B cell (primary cell): Measurements from ENCODE around the gene S100A14. TPM values are rescaled to one million over a fixed set of nuclear protein-coding genes. Genes with fewer than 3 reads are reported as not detected.

Source experiments
- ATAC-seq: fragments of 200-7000 bp; cut with Tn5 transposase; one replicate; pipeline ENCODE4 v1.10.0; 2021; ENCODE audit warnings: low read depth, mild to moderate bottlenecking, moderate number of reproducible peaks, moderate library complexity
- CTCF ChIA-PET: fragments of 350-600 bp; sonication (Branson Sonifier 250); formaldehyde crosslinking; loops from one replicate; lab custom pipeline; 2021; ENCODE audit warnings: antibody characterized with exemption, inconsistent platforms; lab: Charles Lee
- POLR2A ChIA-PET: fragments of 350-600 bp; sonication (Branson Sonifier 250); formaldehyde crosslinking; loops from one replicate; lab custom pipeline; 2021; ENCODE audit warnings: antibody characterized with exemption; lab: Charles Lee
- DNase-seq: peaks from one replicate; pipeline ENCODE4 v3.0.0; 2013
- H2AFZ ChIP-seq: 2 replicates; pipeline ENCODE4 v1.6.1; 2012; ENCODE audit warnings: mild to moderate bottlenecking, low read depth, low read length; ENCODE audit not compliant: insufficient read depth, poor library complexity, severe bottlenecking
- H3K27ac ChIP-seq, 2 donors: 1 replicate in 1 of 2; 2 replicates in 1 of 2; pipeline ENCODE4 v1.5.1; 2012 to 2013; ENCODE audit warnings: low read length in 2 of 2, mild to moderate bottlenecking in 2 of 2, moderate library complexity in 1 of 2
- H3K27me3 ChIP-seq, 4 experiments: fragments of 200-600 bp in 1 of 4; sonication (generic) in 1 of 4; replicated peaks in 1 of 4; 1 replicate in 2 of 4; 2 replicates in 2 of 4; pipeline versions ENCODE4 v1.6.1 to v1.7.0; 2013 to 2016; ENCODE audit warnings: low read length in 3 of 4, mild to moderate bottlenecking in 2 of 4, mixed read lengths in 1 of 4, moderate library complexity in 1 of 4; ENCODE audit not compliant: insufficient read depth in 4 of 4, control insufficient read depth in 3 of 4; ENCODE audit errors: control extremely low read depth in 1 of 4
- H3K36me3 ChIP-seq, 2 experiments: replicated peaks in 1 of 2; 1 replicate in 1 of 2; 2 replicates in 1 of 2; pipeline versions ENCODE4 v1.6.1 to v1.7.1; 2013; ENCODE audit warnings: low read length in 1 of 2; ENCODE audit not compliant: insufficient read depth in 2 of 2, control insufficient read depth in 1 of 2; ENCODE audit errors: control extremely low read depth in 1 of 2, extremely low read depth in 1 of 2
- H3K4me1 ChIP-seq, 2 donors: fragments of 200-600 bp in 1 of 2; sonication (generic) in 1 of 2; 1 replicate in 1 of 2; 2 replicates in 1 of 2; pipeline versions ENCODE4 v1.5.1 to v1.6.1; 2013 to 2017; ENCODE audit warnings: low read length in 2 of 2; ENCODE audit not compliant: control insufficient read depth in 2 of 2, insufficient read depth in 2 of 2
- H3K4me2 ChIP-seq: replicated peaks from 2 replicates; pipeline ENCODE3; 2012; ENCODE audit warnings: mild to moderate bottlenecking, low read depth, low read length; ENCODE audit not compliant: poor library complexity, severe bottlenecking
- H3K4me3 ChIP-seq, 5 experiments: fragments of 200-600 bp in 1 of 5; sonication (generic) in 1 of 5; 1 replicate in 3 of 5; 2 replicates in 2 of 5; pipeline versions ENCODE4 v1.5.1 to v1.7.0; 2011 to 2016; ENCODE audit warnings: low read length in 4 of 5, mild to moderate bottlenecking in 4 of 5, low read depth in 2 of 5, control low read depth in 1 of 5, moderate library complexity in 1 of 5; ENCODE audit not compliant: insufficient read depth in 1 of 5; ENCODE audit errors: control extremely low read depth in 1 of 5, extremely low read depth in 1 of 5
- H3K79me2 ChIP-seq: fragments of 200-600 bp; sonication (generic); one replicate; pipeline ENCODE4 v1.6.0; 2016; ENCODE audit warnings: low read length; ENCODE audit not compliant: control insufficient read depth, insufficient read depth
- H3K9ac ChIP-seq: fragments of 200-600 bp; sonication (generic); 2 replicates; pipeline ENCODE4 v1.6.1; 2017; ENCODE audit warnings: mild to moderate bottlenecking, low read length, moderate library complexity
- H3K9me3 ChIP-seq, 3 donors: one replicate each; pipeline versions ENCODE4 v1.6.1 to v1.7.1; 2013; ENCODE audit warnings: low read length in 2 of 3; ENCODE audit not compliant: control insufficient read depth in 2 of 3, insufficient read depth in 1 of 3; ENCODE audit errors: control extremely low read depth in 1 of 3
- H4K20me1 ChIP-seq: 2 replicates; pipeline ENCODE4 v1.6.0; 2012; ENCODE audit warnings: mild to moderate bottlenecking, low read length; ENCODE audit not compliant: insufficient read depth, control insufficient read depth, poor library complexity, severe bottlenecking
- H3K27ac Mint-ChIP-seq: one replicate; pipeline ENCODE4 v1.8.0; 2021; ENCODE audit warnings: mixed read lengths
- H3K27me3 Mint-ChIP-seq: one replicate; pipeline ENCODE4 v1.8.0; 2021; ENCODE audit warnings: mixed read lengths
- H3K4me1 Mint-ChIP-seq: one replicate; pipeline ENCODE4 v1.8.0; 2021; ENCODE audit warnings: mixed read lengths
- H3K4me3 Mint-ChIP-seq: one replicate; pipeline ENCODE4 v1.8.0; 2021; ENCODE audit warnings: mixed read lengths
- H3K9me3 Mint-ChIP-seq: one replicate; pipeline ENCODE4 v1.8.0; 2022; ENCODE audit warnings: mixed read lengths; ENCODE audit not compliant: insufficient read depth
- EZH2 ChIP-seq: IDR thresholded peaks from 2 replicates; pipeline ENCODE4 v1.6.1; 2012; ENCODE audit warnings: borderline replicate concordance, low read depth, mild to moderate bottlenecking, moderate library complexity, low read length; ENCODE audit not compliant: insufficient read depth, poor library complexity, severe bottlenecking
- WGBS: methylation state at CpG from one replicate; pipeline ENCODE4 v1.1.5; 2013; ENCODE audit warnings: missing lambda C conversion rate; ENCODE audit not compliant: insufficient coverage; 5-methylcytosine and 5-hydroxymethylcytosine counted together
- intact Hi-C: fragments of 100-400 bp; cut with micrococcal nuclease; formaldehyde crosslinking; loops from one replicate; pipeline ENCODE4 v1.10.0; 2022
- polyA plus RNA-seq: library from polyadenylated mRNA; depleted of rRNA; stranded (reverse); fragments of >200 nt; gene quantifications from 2 replicates; pipeline ENCODE4 v1.2.3, GENCODE V29; 2012
- total RNA-seq, 2 donors: library from RNA; stranded (reverse); fragments of 120-200 nt in 1 of 2; gene quantifications; 1 replicate in 1 of 2; 2 replicates in 1 of 2; pipeline versions ENCODE4 v1.2.3 to v1.2.4, GENCODE V29; 2013 to 2022
- TF ChIP-seq, protein P1 (sequence below): fragments of 200-600 bp; IDR thresholded peaks from one replicate; pipeline ENCODE4 v1.8.0; 2022; ENCODE audit warnings: antibody characterized with exemption, mild to moderate bottlenecking

The S100A14 gene
- total and polyA plus RNA-seq, 2 donors (not counting 1 experiment from before 2014, with no cell fraction given) = not detected

DNA sequence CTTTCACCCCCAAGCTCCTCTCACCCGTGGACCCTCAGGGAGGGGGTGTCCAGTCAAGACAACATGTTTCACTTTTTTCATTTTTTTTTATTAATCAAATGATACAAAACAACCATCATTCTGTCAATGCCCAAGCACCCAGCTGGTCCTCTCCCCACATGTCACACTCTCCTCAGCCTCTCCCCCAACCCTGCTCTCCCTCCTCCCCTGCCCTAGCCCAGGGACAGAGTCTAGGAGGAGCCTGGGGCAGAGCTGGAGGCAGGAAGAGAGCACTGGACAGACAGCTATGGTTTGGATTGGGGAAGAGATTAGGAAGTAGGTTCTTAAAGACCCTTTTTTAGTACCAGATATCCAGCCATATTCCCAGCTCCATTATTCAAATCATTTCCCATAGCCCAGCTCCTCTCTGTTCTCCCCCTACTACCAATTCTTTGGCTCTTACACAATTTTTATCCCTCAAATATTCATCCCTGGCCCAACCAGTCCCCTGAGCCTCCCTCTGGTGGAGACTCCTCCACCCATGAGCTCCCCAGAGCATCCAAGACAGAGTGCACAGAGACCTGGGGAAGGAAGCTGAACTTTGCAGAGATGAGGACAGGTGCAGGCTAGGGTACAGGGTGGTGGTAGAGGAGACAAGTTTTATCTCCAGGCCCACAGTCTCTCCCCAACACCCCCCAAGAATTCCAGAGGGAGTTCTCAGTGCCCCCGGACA is 1.8 kb downstream of the S100A14 start:
- no peak for DNase-seq
- no peak for ATAC-seq
- Histone ChIP-seq H4K20me1 (no peaks in the 10 kb centered on the region), H3K4me2 (no peak overlapping the region), H3K9ac (no peak overlapping the region), H3K27me3 (no peaks in the 10 kb centered on the region), H3K9me3 (no peaks in the 10 kb centered on the region), H3K36me3 (no peaks in the 10 kb centered on the region), H2AFZ (no peak overlapping the region), H3K27ac (no peak overlapping the region), H3K4me3 (no peak overlapping the region), H3K79me2 (no peaks in the 10 kb centered on the region), H3K4me1 (peaks cover 10% of the 10 kb centered on the region in 2 donors)
- 92% methylated on average over 2 of the region's 2 CpGs for WGBS
- ChIA-PET CTCF (interaction anchor here (0.8 to 1.3 kb wide), 3 partner anchors 10 to 14 kb away, joined by 3 read pairs; no protein-coding TSS in a partner anchor), POLR2A (no interaction called here)
- H3K9me3 Mint-ChIP-seq = no peaks in the 10 kb centered on the region
- TF ChIP-seq EZH2 = no peak
- TF ChIP-seq, protein P1, sequence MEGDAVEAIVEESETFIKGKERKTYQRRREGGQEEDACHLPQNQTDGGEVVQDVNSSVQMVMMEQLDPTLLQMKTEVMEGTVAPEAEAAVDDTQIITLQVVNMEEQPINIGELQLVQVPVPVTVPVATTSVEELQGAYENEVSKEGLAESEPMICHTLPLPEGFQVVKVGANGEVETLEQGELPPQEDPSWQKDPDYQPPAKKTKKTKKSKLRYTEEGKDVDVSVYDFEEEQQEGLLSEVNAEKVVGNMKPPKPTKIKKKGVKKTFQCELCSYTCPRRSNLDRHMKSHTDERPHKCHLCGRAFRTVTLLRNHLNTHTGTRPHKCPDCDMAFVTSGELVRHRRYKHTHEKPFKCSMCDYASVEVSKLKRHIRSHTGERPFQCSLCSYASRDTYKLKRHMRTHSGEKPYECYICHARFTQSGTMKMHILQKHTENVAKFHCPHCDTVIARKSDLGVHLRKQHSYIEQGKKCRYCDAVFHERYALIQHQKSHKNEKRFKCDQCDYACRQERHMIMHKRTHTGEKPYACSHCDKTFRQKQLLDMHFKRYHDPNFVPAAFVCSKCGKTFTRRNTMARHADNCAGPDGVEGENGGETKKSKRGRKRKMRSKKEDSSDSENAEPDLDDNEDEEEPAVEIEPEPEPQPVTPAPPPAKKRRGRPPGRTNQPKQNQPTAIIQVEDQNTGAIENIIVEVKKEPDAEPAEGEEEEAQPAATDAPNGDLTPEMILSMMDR = no peak
- H3K4me1 Mint-ChIP-seq = no peaks in the 10 kb centered on the region
- no peaks in the 10 kb centered on the region for H3K27me3 Mint-ChIP-seq
- intact Hi-C loops = no loop called here
- no peak overlapping the region for H3K4me3 Mint-ChIP-seq
- no peak overlapping the region for H3K27ac Mint-ChIP-seq

DNA sequence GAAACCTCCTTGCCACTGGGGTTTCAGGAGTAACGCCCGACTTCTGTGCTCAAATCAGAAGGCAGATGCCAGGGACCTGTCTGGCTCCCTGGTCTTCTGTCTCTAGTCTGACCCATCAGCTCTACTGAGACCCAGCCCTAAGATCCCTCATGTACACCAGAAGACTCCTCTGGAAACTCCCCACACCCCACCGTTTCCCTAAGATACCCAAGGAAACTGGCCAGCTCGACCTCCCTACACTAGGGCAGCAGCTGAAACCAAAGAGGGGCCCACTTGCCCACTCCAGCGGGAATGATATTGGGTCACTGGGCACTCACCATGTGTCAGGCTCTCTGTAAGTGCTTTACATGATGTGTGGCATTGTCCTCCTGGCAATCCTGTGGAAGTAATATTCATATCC is 2.7 kb downstream of the S100A14 start:
- Mint-ChIP-seq H3K9me3 (no peaks in the 10 kb centered on the region), H3K27me3 (no peaks in the 10 kb centered on the region), H3K4me3 (no peak overlapping the region), H3K4me1 (no peaks in the 10 kb centered on the region), H3K27ac (no peak overlapping the region)
- Histone ChIP-seq H3K27ac (no peak overlapping the region), H3K27me3 (no peaks in the 10 kb centered on the region), H3K9ac (no peak overlapping the region), H4K20me1 (no peaks in the 10 kb centered on the region), H3K4me1 (peaks cover 10% of the 10 kb centered on the region in 2 donors), H3K79me2 (no peaks in the 10 kb centered on the region), H3K36me3 (no peaks in the 10 kb centered on the region), H3K4me2 (no peak overlapping the region), H2AFZ (no peak overlapping the region), H3K4me3 (no peak overlapping the region), H3K9me3 (no peaks in the 10 kb centered on the region)
- no peak for ATAC-seq
- POLR2A ChIA-PET = no interaction called here
- intact Hi-C loops = no loop called here
- TF ChIP-seq, protein P1 = no peak
- TF ChIP-seq EZH2 = no peak
- CTCF ChIA-PET = interaction anchor here (0.8 to 1.1 kb wide), 2 partner anchors 11 to 15 kb away, joined by 3 read pairs; no protein-coding TSS in a partner anchor
- WGBS = 92% methylated on average over 5 of the region's 5 CpGs
- no peak for DNase-seq
